Mesendoderm (in vitro differentiated cells): ENCODE measurements around the gene ADIPOR2.

Experiments used
- DNase-seq: peaks from one replicate; pipeline ENCODE4 v3.0.0; 2013
- H2AK5ac ChIP-seq: 2 replicates; pipeline ENCODE4 v1.6.1; 2013; ENCODE audit warnings: low read length, inconsistent platforms
- H2BK120ac ChIP-seq: 2 replicates; pipeline ENCODE4 v1.6.1; 2013; ENCODE audit warnings: low read depth, mild to moderate bottlenecking, low read length, moderate library complexity, mixed read lengths
- H2BK15ac ChIP-seq: replicated peaks from 2 replicates; pipeline ENCODE4 v1.6.1; 2013; ENCODE audit warnings: low read depth, mild to moderate bottlenecking, moderate library complexity
- H2BK5ac ChIP-seq: 2 replicates; pipeline ENCODE4 v1.6.1; 2013; ENCODE audit warnings: low read length, inconsistent platforms
- H3K18ac ChIP-seq: 2 replicates; pipeline ENCODE4 v1.6.1; 2013; ENCODE audit warnings: mild to moderate bottlenecking, low read length, mixed read lengths
- H3K23ac ChIP-seq: one replicate; pipeline ENCODE4 v1.6.1; 2013; ENCODE audit warnings: low read length
- H3K27ac ChIP-seq: 2 replicates; pipeline ENCODE4 v1.5.1; 2013; ENCODE audit warnings: low read depth, mild to moderate bottlenecking, inconsistent platforms, low read length, moderate library complexity
- H3K27me3 ChIP-seq: 2 replicates; pipeline ENCODE4 v1.6.1; 2013; ENCODE audit warnings: low read length, control low read depth, mild to moderate bottlenecking, inconsistent platforms; ENCODE audit not compliant: insufficient read depth, poor library complexity
- H3K36me3 ChIP-seq: 2 replicates; pipeline ENCODE4 v1.6.1; 2013; ENCODE audit warnings: low read length, inconsistent platforms; ENCODE audit not compliant: control insufficient read depth, insufficient read depth
- H3K4ac ChIP-seq: one replicate; pipeline ENCODE4 v1.6.1; 2013; ENCODE audit warnings: low read depth, mild to moderate bottlenecking, low read length, moderate library complexity
- H3K4me1 ChIP-seq: 2 replicates; pipeline ENCODE4 v1.6.1; 2013; ENCODE audit warnings: low read depth, low read length, inconsistent platforms; ENCODE audit not compliant: control insufficient read depth
- H3K4me2 ChIP-seq: 2 replicates; pipeline ENCODE4 v1.6.1; 2013; ENCODE audit warnings: low read length
- H3K4me3 ChIP-seq: 2 replicates; pipeline ENCODE4 v1.5.1; 2013; ENCODE audit warnings: mild to moderate bottlenecking, low read length
- H3K56ac ChIP-seq: one replicate; pipeline ENCODE4 v1.6.1; 2013; ENCODE audit warnings: low read length
- H3K79me1 ChIP-seq: 2 replicates; pipeline ENCODE4 v1.6.1; 2013; ENCODE audit warnings: low read length, inconsistent platforms
- H3K79me2 ChIP-seq: 2 replicates; pipeline ENCODE4 v1.6.1; 2013; ENCODE audit warnings: mild to moderate bottlenecking, low read length; ENCODE audit not compliant: control insufficient read depth, insufficient read depth
- H3K9ac ChIP-seq: 2 replicates; pipeline ENCODE4 v1.6.1; 2013; ENCODE audit warnings: low read length, inconsistent platforms
- H4K5ac ChIP-seq: one replicate; pipeline ENCODE4 v1.6.1; 2013; ENCODE audit warnings: low read length
- H4K8ac ChIP-seq: one replicate; pipeline ENCODE4 v1.6.1; 2013; ENCODE audit warnings: low read depth, mild to moderate bottlenecking, control low read depth, low read length, moderate library complexity
- WGBS: extraction: QIAGEN DNeasy Blood & Tissue Kit; methylation state at CpG from one replicate; pipeline ENCODE4 v1.1.7; 2013; ENCODE audit warnings: low lambda C conversion rate, missing lambda C conversion rate; ENCODE audit not compliant: insufficient coverage; ENCODE audit errors: extremely low coverage; 5-methylcytosine and 5-hydroxymethylcytosine counted together

Gene ADIPOR2

DNA sequence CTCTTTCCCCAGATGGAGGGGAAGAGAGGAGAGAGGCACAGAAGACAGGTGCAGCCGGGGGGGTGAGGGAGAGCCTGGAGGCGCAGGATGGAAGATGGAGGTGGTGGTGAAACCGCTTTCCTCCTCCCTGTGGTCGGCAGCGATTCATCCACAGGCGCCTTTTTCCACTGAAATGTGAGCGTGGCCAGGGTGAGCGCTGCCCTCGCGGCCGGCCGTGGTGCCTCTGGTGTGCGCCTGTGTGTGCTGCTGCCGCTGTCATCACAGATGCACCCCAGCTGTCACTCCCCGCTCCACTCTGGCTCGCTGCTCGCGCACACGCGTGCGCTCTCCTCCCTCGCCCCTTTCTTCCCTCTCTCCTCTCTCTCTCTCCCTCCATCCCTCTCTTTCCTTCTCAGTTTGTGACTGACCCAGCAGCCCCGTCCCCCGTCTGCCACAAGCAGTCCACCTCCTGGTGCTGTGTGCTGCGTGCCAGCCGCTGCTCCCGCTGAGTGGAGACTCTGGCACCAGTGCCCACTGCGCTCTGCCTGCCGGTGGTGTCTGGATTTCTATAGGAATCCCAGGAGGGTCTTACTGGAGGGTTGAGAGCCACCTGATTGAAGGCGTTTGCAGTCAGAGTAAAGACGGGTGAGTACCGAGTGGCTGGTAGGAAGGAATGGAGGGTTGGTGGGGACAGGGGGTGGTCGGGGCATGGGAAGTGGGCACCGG, 129.5 kb downstream of the ADIPOR2 start, which contains the start of gene LRTM2:
Gene LRTM2, plus strand, starts transcription at position 375 of the 705 bp plus-strand sequence. CDS start 7,584 bp downstream, outside the sequence.
- no peak within 1 kb of the TSS for H2BK5ac ChIP-seq
- no peak within 1 kb of the TSS for H3K4me3 ChIP-seq
- H3K36me3 ChIP-seq = no peaks in the 10 kb centered on the region
- no peak within 1 kb of the TSS for H2AK5ac ChIP-seq
- H3K27me3 ChIP-seq = peaks cover 18% of the 10 kb centered on the region
- H2BK120ac ChIP-seq = no peak within 1 kb of the TSS
- H3K79me1 ChIP-seq = no peaks in the 10 kb centered on the region
- peak within 1 kb of the TSS; percentile 34 for H3K56ac ChIP-seq
- H3K4ac ChIP-seq = no peak within 1 kb of the TSS
- H3K23ac ChIP-seq = peak within 1 kb of the TSS; percentile 94
- DNase-seq = no peak
- no peak within 1 kb of the TSS for H2BK15ac ChIP-seq
- H4K8ac ChIP-seq = no peak within 1 kb of the TSS
- peak within 1 kb of the TSS; percentile 15 for H3K4me2 ChIP-seq
- no peaks in the 10 kb centered on the region for H3K4me1 ChIP-seq
- H4K5ac ChIP-seq = no peak within 1 kb of the TSS
- no peaks in the 10 kb centered on the region for H3K79me2 ChIP-seq
- WGBS = no CpG with 5 or more reads among the region's 34 CpGs
- no peak within 1 kb of the TSS for H3K18ac ChIP-seq
- H3K27ac ChIP-seq = no peak within 1 kb of the TSS
- H3K9ac ChIP-seq = no peak within 1 kb of the TSS

DNA sequence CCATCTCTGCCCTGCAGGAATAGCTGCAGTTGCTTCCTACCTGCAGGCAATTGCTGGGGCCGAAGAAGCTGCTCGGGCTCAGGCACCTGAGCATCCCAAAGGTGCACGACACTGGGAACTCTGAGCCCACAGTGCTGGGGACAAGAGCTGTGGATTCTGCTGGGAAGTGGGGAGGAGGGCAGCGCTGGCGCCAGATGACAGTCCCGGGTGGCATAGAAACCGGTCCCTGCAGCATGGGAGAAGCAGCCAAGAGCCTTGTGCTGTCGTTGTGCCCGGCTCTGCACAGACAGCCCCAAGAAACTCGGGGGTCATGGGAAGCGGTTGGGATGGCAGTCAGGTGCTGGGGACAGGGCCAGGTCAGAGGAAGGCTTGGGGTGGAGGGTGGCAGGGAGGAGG, 130.0 kb downstream of the ADIPOR2 start:
- Histone ChIP-seq H2AK5ac (no peak overlapping the region), H4K8ac (no peak overlapping the region), H3K23ac (no peak overlapping the region), H3K27ac (no peak overlapping the region), H2BK5ac (no peak overlapping the region), H3K56ac (no peak overlapping the region), H3K4me2 (no peak overlapping the region), H2BK15ac (no peak overlapping the region), H3K27me3 (peaks cover 18% of the 10 kb centered on the region), H3K79me2 (no peaks in the 10 kb centered on the region), H4K5ac (no peak overlapping the region), H3K36me3 (no peaks in the 10 kb centered on the region), H3K18ac (no peak overlapping the region), H3K9ac (no peak overlapping the region), H3K4ac (no peak overlapping the region), H3K4me3 (no peak overlapping the region), H3K4me1 (no peaks in the 10 kb centered on the region), H2BK120ac (no peak overlapping the region), H3K79me1 (no peaks in the 10 kb centered on the region)
- WGBS = no CpG with 5 or more reads among the region's 11 CpGs
- DNase-seq = no peak

DNA sequence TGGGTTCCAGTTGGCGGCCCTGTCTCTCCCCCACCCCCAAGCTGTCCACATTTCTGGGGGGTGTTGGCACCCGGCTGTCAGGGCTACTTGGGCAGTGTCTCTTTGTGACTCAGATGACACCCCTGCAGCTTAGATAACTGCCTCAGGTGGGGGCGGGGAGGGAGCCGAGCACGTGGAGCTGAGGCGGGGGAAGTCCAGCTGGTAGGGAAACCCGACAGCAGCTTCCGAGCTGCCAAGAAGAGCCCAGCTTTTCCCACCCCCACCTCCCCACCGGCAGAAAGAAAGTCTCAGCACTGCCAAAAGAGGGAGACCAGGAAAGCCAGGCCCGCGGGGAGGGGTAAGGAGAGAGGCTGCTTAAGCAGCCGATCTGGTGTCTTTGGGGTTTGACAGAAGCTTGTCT, 130.9 kb downstream of the ADIPOR2 start:
- Histone ChIP-seq H2BK15ac (no peak overlapping the region), H3K27ac (no peak overlapping the region), H2BK5ac (no peak overlapping the region), H3K27me3 (peaks cover 18% of the 10 kb centered on the region), H3K4me3 (no peak overlapping the region), H3K4ac (no peak overlapping the region), H3K9ac (no peak overlapping the region), H3K4me1 (no peaks in the 10 kb centered on the region), H3K56ac (peak overlapping the region; percentile 34), H3K79me2 (no peaks in the 10 kb centered on the region), H3K23ac (no peak overlapping the region), H2BK120ac (no peak overlapping the region), H3K36me3 (no peaks in the 10 kb centered on the region), H3K4me2 (no peak overlapping the region), H3K18ac (no peak overlapping the region), H2AK5ac (no peak overlapping the region), H3K79me1 (no peaks in the 10 kb centered on the region), H4K8ac (no peak overlapping the region), H4K5ac (no peak overlapping the region)
- no CpG with 5 or more reads among the region's 12 CpGs for WGBS
- DNase-seq = peak; percentile 18

DNA sequence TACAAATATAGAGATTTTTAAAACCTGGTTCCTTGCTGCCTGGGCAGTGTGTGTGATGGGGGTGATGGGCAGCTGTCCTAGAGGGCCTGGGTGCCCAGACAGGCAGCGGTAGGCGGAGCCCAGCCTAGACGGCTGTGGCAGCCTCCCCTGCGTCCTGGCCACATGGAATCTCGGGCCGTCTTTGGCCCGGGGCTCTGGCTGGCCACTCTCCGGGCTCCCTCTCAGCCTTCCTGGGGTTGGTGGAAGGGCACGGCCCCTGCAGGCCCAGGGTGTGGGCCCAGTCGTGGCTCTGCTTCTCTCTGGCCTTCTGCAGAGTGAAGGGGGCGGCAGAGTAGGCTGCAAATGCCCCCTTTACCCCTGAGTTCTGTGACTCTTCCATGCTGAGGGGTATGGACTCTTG, 131.8 kb downstream of the ADIPOR2 start:
- Histone ChIP-seq H3K27me3 (peaks cover 18% of the 10 kb centered on the region), H2BK120ac (no peak overlapping the region), H3K79me1 (no peaks in the 10 kb centered on the region), H3K56ac (no peak overlapping the region), H2AK5ac (no peak overlapping the region), H2BK5ac (no peak overlapping the region), H3K4me2 (no peak overlapping the region), H3K9ac (no peak overlapping the region), H4K8ac (no peak overlapping the region), H3K36me3 (no peaks in the 10 kb centered on the region), H4K5ac (no peak overlapping the region), H3K79me2 (no peaks in the 10 kb centered on the region), H3K4me3 (no peak overlapping the region), H3K18ac (no peak overlapping the region), H3K4me1 (no peaks in the 10 kb centered on the region), H3K27ac (no peak overlapping the region), H3K4ac (no peak overlapping the region), H2BK15ac (no peak overlapping the region), H3K23ac (no peak overlapping the region)
- no CpG with 5 or more reads among the region's 11 CpGs for WGBS
- DNase-seq = no peak

DNA sequence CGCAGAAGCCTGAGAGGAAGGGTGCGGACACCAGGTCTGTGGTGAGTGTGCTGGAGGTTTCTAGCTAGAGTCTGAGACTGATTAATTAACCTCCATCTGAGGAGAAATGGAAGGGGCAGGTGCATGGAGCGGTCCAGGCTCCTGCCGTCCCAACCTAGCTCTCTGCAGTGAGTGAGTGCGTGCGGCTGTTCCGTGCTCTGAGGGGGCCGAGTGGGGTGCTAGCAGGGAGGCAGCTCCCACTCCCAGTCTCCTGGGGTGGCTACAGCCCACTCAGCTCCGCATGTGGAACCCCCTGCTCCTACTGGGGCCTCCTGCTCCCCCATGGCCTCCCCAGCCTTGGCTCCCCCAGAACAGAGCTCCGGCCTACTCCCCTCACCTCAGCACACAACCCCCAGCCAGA, 132.4 kb downstream of the ADIPOR2 start:
- no peak overlapping the region for H3K9ac ChIP-seq
- H4K5ac ChIP-seq = no peak overlapping the region
- no peaks in the 10 kb centered on the region for H3K79me2 ChIP-seq
- WGBS = no CpG with 5 or more reads among the region's 10 CpGs
- no peak overlapping the region for H3K18ac ChIP-seq
- no peaks in the 10 kb centered on the region for H3K79me1 ChIP-seq
- H3K27me3 ChIP-seq = peaks cover 18% of the 10 kb centered on the region
- no peak overlapping the region for H2BK5ac ChIP-seq
- H4K8ac ChIP-seq = no peak overlapping the region
- no peak overlapping the region for H2BK15ac ChIP-seq
- no peak overlapping the region for H3K4me2 ChIP-seq
- no peak overlapping the region for H3K4me3 ChIP-seq
- no peak overlapping the region for H3K27ac ChIP-seq
- H3K56ac ChIP-seq = no peak overlapping the region
- DNase-seq = no peak
- H3K4ac ChIP-seq = no peak overlapping the region
- no peak overlapping the region for H3K23ac ChIP-seq
- H3K4me1 ChIP-seq = no peaks in the 10 kb centered on the region
- no peak overlapping the region for H2BK120ac ChIP-seq
- H2AK5ac ChIP-seq = no peak overlapping the region
- no peaks in the 10 kb centered on the region for H3K36me3 ChIP-seq
